Karpas-422 (cell line): ENCODE results near the gene UNC79. TPM values are rescaled to one million over a fixed set of nuclear protein-coding genes. Genes with fewer than 3 reads are reported as not detected.

Source experiments
- DNase-seq: peaks from one replicate; pipeline ENCODE4 v3.0.0-alpha.2; 2015
- H2AFZ ChIP-seq: fragments of 200-600 bp; sonication (generic); 2 replicates; pipeline ENCODE4 v1.6.1; 2014; ENCODE audit warnings: antibody characterized with exemption, low read length, mixed read lengths
- H3K27ac ChIP-seq: fragments of 200-600 bp; sonication (generic); 2 replicates; pipeline ENCODE4 v1.5.1; 2014; ENCODE audit warnings: mild to moderate bottlenecking, low read length, moderate library complexity
- H3K27me3 ChIP-seq: fragments of 200-600 bp; sonication (generic); 2 replicates; pipeline ENCODE4 v1.6.1; 2014; ENCODE audit warnings: low read length, mixed read lengths
- H3K36me3 ChIP-seq: fragments of 200-600 bp; sonication (generic); 2 replicates; pipeline ENCODE4 v1.6.1; 2014; ENCODE audit warnings: low read length, mixed read lengths; ENCODE audit not compliant: insufficient read depth
- H3K4me1 ChIP-seq: fragments of 200-600 bp; sonication (generic); 2 replicates; pipeline ENCODE4 v1.6.1; 2014; ENCODE audit warnings: mild to moderate bottlenecking, low read length, mixed read lengths
- H3K4me2 ChIP-seq: fragments of 200-600 bp; sonication (generic); 2 replicates; pipeline ENCODE4 v1.6.1; 2014; ENCODE audit warnings: low read length, low read depth, mild to moderate bottlenecking; ENCODE audit not compliant: poor library complexity, severe bottlenecking
- H3K4me3 ChIP-seq: fragments of 200-600 bp; sonication (generic); 2 replicates; pipeline ENCODE4 v1.5.1; 2014; ENCODE audit warnings: mild to moderate bottlenecking, antibody characterized with exemption, low read length, mixed read lengths
- H3K79me2 ChIP-seq: fragments of 200-600 bp; sonication (generic); 2 replicates; pipeline ENCODE4 v1.6.1; 2014; ENCODE audit warnings: mild to moderate bottlenecking, low read length, mixed read lengths
- H3K9ac ChIP-seq: fragments of 200-600 bp; sonication (generic); 2 replicates; pipeline ENCODE4 v1.6.0; 2014; ENCODE audit warnings: low read length
- H3K9me2 ChIP-seq: fragments of 200-600 bp; sonication (generic), shearing (Covaris generic); replicated peaks from 2 replicates; pipeline ENCODE4 v1.6.0; 2014; ENCODE audit warnings: mild to moderate bottlenecking, low read length, moderate library complexity; ENCODE audit not compliant: insufficient read depth
- H3K9me3 ChIP-seq: fragments of 300-700, 200-600 bp; sonication (generic); 2 replicates; pipeline ENCODE4 v1.6.1; 2014; ENCODE audit warnings: low read length, mixed read lengths
- H4K20me1 ChIP-seq: fragments of 200-600 bp; sonication (generic); 2 replicates; pipeline ENCODE4 v1.6.1; 2014; ENCODE audit warnings: mild to moderate bottlenecking, antibody characterized with exemption, low read length, low read depth; ENCODE audit not compliant: insufficient read depth
- total RNA-seq: library from RNA; depleted of rRNA; stranded (reverse); fragments of >200 nt; shearing (Covaris generic); gene quantifications from 2 replicates; pipeline ENCODE4 v1.2.3, GENCODE V29; 2014; ENCODE audit warnings: low replicate concordance

The UNC79 gene
- total RNA-seq, 1 experiment from 2014 or later = 0.19 TPM

DNA sequence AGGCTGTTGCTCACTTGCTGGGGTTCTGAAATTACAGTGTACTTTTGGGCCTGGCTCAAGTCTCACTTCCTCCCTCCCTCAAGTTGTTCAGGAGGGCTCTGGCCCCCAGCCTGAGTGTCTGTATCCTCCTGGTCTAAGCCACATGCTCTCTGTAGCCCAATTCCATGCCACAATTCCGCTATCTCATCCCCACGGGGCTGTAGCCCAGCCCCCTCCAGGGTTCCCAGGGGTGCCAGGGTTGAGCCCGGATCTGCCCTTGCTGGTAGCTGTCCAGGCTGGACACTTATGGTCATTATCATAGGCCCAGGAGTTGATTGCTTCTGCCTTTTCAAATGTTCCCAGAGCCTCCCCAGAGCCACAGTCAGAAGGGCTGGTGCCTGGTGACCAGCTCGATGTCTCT, 292.3 kb downstream of the UNC79 start:
- Histone ChIP-seq H3K9me2 (no peaks in the 10 kb centered on the region), H3K27me3 (no peaks in the 10 kb centered on the region), H3K9me3 (no peaks in the 10 kb centered on the region), H3K27ac (no peak overlapping the region), H3K9ac (no peak overlapping the region), H2AFZ (no peak overlapping the region), H3K4me3 (no peak overlapping the region), H3K79me2 (no peaks in the 10 kb centered on the region), H3K4me1 (no peaks in the 10 kb centered on the region), H3K4me2 (no peak overlapping the region), H3K36me3 (no peaks in the 10 kb centered on the region), H4K20me1 (no peaks in the 10 kb centered on the region)
- DNase-seq = no peak

DNA sequence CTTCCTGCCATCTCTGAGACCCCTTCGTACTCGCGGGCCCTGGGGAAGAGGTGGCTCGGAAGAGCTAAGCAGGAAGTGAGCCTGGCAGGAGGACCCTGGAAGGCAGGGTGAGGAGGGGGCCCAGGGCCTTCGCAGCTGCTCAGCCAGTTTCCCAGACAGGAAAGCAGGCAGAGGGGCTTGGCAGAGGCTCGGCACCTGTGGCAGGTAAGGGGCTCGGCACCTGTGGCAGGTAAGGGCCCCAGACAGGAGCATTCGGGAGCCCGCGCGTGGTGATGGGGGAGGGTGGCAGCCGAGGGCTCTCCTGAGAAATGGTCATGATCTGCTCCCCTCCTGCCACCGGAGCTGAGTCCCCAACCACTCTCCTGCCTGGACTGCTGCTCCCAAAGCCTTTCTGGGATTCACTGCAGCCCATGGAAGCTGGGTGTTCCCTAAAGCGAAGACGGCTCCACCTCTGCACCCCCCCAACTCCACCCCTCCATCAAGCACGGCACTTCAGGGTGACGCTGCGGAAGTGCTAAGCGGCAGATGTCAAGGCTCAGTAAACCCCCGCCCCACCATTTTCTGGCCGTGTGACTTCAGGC, 294.4 kb downstream of the UNC79 start:
- no peaks in the 10 kb centered on the region for H3K9me2 ChIP-seq
- H3K9me3 ChIP-seq = no peaks in the 10 kb centered on the region
- no peak overlapping the region for H3K4me3 ChIP-seq
- H3K27me3 ChIP-seq = no peaks in the 10 kb centered on the region
- no peak overlapping the region for H2AFZ ChIP-seq
- no peaks in the 10 kb centered on the region for H3K4me1 ChIP-seq
- no peaks in the 10 kb centered on the region for H4K20me1 ChIP-seq
- no peak for DNase-seq
- H3K9ac ChIP-seq = no peak overlapping the region
- H3K4me2 ChIP-seq = no peak overlapping the region
- H3K27ac ChIP-seq = no peak overlapping the region
- H3K36me3 ChIP-seq = no peaks in the 10 kb centered on the region
- no peaks in the 10 kb centered on the region for H3K79me2 ChIP-seq

DNA sequence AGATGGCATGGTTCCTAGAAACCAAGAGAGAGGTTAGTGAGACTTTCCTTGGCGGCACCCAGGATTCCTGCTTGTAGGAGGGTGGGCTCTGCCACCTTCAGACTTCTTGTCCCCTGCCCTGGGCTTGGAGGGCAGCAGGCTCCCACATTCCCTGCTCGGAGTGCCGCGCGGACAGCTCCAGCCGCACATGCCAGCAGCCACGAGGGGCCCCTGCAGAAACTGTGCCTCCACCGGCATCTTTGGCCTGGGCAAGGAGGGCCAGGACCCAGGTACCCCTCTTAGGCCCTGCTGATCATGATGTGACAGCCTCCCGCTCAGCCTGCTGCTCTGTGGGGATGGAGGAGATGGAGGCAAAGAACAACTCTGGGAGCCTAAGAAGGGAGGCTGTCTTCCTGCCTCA, 295.3 kb downstream of the UNC79 start:
- H3K27me3 ChIP-seq = no peaks in the 10 kb centered on the region
- H3K79me2 ChIP-seq = no peaks in the 10 kb centered on the region
- no peak for DNase-seq
- H3K27ac ChIP-seq = no peak overlapping the region
- no peaks in the 10 kb centered on the region for H3K9me2 ChIP-seq
- H3K9ac ChIP-seq = no peak overlapping the region
- no peak overlapping the region for H3K4me3 ChIP-seq
- no peak overlapping the region for H2AFZ ChIP-seq
- H3K4me2 ChIP-seq = no peak overlapping the region
- H3K9me3 ChIP-seq = no peaks in the 10 kb centered on the region
- no peaks in the 10 kb centered on the region for H3K4me1 ChIP-seq
- H3K36me3 ChIP-seq = no peaks in the 10 kb centered on the region
- H4K20me1 ChIP-seq = no peaks in the 10 kb centered on the region

DNA sequence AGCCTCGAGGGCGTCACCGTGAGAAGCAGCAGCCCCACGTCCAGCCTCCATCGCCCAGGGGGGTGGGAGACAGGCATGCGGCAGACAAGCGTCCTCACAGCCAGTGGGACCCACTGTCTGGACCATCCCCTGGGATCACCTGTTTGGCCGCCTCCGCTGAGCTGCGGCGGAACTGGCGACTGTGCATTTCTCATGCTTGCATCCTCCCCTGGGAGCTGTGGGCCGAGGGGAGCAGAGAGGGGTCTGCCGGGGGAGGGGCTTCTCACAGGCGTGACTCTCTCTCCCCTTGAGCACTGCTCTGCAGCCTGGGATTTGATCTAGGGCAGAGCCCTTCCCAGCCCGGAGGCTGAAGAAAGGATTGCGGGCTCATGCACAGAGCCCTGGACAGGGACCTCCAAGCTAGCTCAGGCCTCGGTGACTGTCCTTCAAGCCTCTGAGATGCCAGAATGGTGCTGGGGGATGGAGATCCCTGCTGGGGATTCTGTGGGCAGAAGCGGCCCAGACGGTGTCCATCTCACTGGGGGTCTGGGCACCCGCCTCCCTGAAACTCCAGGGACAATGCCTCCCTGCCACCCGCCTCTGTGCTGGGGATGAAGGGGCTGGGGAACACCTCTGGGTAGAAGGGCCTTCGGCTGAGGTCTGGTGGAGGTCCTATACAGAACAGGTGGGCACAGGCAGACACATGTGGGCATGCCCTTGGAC, 296.5 kb downstream of the UNC79 start:
- no peaks in the 10 kb centered on the region for H3K9me2 ChIP-seq
- no peak overlapping the region for H3K9ac ChIP-seq
- no peaks in the 10 kb centered on the region for H3K4me1 ChIP-seq
- H3K4me2 ChIP-seq = no peak overlapping the region
- H3K36me3 ChIP-seq = no peaks in the 10 kb centered on the region
- H3K27ac ChIP-seq = no peak overlapping the region
- no peaks in the 10 kb centered on the region for H3K9me3 ChIP-seq
- H3K27me3 ChIP-seq = no peaks in the 10 kb centered on the region
- H2AFZ ChIP-seq = no peak overlapping the region
- no peaks in the 10 kb centered on the region for H3K79me2 ChIP-seq
- no peak overlapping the region for H3K4me3 ChIP-seq
- H4K20me1 ChIP-seq = no peaks in the 10 kb centered on the region
- DNase-seq = no peak

DNA sequence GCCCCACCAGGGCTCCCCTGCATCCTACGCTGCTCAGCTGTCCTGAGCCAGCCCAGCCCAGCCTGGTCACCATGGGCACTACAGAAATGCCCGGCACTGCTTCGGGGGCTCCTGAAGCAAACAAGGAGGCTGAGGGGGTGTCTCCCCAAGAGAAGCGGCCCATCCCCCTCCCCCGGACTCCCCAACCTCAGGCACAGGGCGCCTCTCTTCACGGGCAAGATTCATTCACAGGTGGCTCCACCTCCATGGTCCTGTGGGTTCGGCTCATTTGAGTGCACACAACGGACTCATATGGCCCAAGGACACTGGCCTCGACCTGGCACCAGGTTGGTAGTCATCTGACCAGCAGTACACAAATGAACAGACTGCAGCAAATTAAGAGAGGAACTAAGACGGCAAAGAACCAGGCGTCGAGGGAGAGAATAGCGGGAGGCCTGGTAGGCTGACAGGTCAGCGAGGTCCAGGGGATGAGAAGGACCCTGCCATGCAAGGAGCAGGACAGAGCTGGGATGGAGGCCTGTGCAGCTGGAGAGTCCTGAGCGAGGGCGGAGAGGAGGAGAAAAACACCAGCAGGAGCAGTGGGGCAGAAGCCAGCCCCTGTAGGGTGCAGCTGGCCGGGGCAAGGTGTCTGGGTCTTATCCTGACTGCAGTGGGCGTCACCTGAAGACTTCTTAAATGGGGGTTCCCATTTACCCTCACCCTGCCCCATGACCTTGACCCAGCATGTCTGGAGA, 297.3 kb downstream of the UNC79 start:
- H3K4me3 ChIP-seq = no peak overlapping the region
- no peaks in the 10 kb centered on the region for H3K9me2 ChIP-seq
- H3K4me2 ChIP-seq = no peak overlapping the region
- H3K27ac ChIP-seq = no peak overlapping the region
- no peaks in the 10 kb centered on the region for H3K27me3 ChIP-seq
- H3K36me3 ChIP-seq = no peaks in the 10 kb centered on the region
- H4K20me1 ChIP-seq = no peaks in the 10 kb centered on the region
- H3K9me3 ChIP-seq = no peaks in the 10 kb centered on the region
- H3K9ac ChIP-seq = no peak overlapping the region
- no peaks in the 10 kb centered on the region for H3K4me1 ChIP-seq
- DNase-seq = no peak
- H3K79me2 ChIP-seq = no peaks in the 10 kb centered on the region
- H2AFZ ChIP-seq = no peak overlapping the region

DNA sequence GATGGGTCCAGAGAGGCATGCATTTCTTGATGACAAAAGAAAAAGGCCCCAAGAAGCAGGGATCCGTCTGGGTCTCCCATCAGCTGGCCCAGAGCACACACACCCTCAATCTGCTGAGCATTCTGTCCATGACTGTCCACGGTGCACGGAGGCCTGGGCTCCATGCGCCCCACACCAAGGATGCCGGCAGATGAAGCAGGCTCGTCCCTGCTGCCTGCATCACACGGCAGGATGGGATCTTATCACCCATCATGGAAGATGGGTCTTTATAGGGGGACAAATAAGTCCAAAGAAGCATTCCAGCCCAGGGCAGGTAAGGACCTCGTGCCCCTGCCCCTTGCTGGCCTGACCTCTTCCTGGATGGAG, 297.9 kb downstream of the UNC79 start:
- Histone ChIP-seq H3K9ac (no peak overlapping the region), H3K4me1 (no peaks in the 10 kb centered on the region), H3K36me3 (no peaks in the 10 kb centered on the region), H3K4me2 (no peak overlapping the region), H3K79me2 (no peaks in the 10 kb centered on the region), H3K27ac (no peak overlapping the region), H3K4me3 (no peak overlapping the region), H3K9me2 (no peaks in the 10 kb centered on the region), H4K20me1 (no peaks in the 10 kb centered on the region), H2AFZ (no peak overlapping the region), H3K27me3 (no peaks in the 10 kb centered on the region), H3K9me3 (no peaks in the 10 kb centered on the region)
- no peak for DNase-seq

DNA sequence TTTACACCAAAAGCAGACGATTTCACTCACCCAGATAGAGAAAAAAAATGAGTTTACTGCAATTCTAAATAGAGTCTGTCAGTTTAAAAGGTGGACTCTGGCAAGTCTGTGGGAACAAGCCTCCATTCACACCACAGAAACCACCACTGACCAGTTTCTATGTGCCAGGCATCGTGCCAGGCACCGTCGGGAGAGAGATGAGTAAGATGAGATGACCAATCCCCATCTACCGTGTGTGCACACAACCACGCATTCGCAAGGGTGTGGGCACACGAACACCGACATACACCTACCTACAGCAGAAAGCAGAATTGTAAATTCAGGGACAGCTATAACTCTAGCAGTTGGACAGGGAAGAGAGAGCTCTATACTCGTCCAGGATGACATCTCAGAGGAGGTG, 299.3 kb downstream of the UNC79 start:
- H3K27ac ChIP-seq = no peak overlapping the region
- H3K9ac ChIP-seq = no peak overlapping the region
- H3K4me1 ChIP-seq = no peaks in the 10 kb centered on the region
- H3K79me2 ChIP-seq = no peaks in the 10 kb centered on the region
- no peak overlapping the region for H3K4me3 ChIP-seq
- no peaks in the 10 kb centered on the region for H4K20me1 ChIP-seq
- H3K9me2 ChIP-seq = no peaks in the 10 kb centered on the region
- no peaks in the 10 kb centered on the region for H3K36me3 ChIP-seq
- DNase-seq = no peak
- no peaks in the 10 kb centered on the region for H3K27me3 ChIP-seq
- no peak overlapping the region for H3K4me2 ChIP-seq
- H2AFZ ChIP-seq = no peak overlapping the region
- H3K9me3 ChIP-seq = no peaks in the 10 kb centered on the region

DNA sequence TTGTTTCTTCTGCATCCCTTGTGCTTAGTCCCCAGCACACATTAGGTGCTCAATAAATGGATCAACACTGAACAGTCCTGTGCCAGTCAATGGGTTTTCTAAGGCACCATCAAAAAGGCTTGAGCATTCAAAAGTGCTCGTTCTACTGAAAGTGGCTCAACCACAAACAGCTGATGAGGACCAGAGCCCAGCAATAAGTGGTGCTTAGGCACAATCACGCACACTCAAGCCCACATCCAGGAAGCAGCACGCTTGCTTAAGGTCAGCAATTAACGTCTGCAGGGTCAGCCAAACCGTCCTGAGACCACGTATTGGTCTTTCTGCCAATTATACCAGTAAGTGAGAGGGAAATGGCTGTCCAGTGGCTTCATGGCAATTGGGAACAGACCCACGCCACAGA, 301.0 kb downstream of the UNC79 start:
- Histone ChIP-seq H3K4me3 (no peak overlapping the region), H3K9ac (no peak overlapping the region), H3K4me2 (no peak overlapping the region), H3K9me3 (no peaks in the 10 kb centered on the region), H3K9me2 (no peaks in the 10 kb centered on the region), H3K27me3 (no peaks in the 10 kb centered on the region), H3K4me1 (no peaks in the 10 kb centered on the region), H3K79me2 (no peaks in the 10 kb centered on the region), H2AFZ (no peak overlapping the region), H4K20me1 (no peaks in the 10 kb centered on the region), H3K27ac (no peak overlapping the region), H3K36me3 (no peaks in the 10 kb centered on the region)
- DNase-seq = no peak
